GM19467 (cell line): Measurements from ENCODE around the gene VKORC1L1.
"Not testable (repeated sequence)": the region's sequence is repeated elsewhere in the genome, so short reads cannot be mapped to it uniquely, and the experiment has no call there.

Experiments used
- ATAC-seq: cut with Tn5 transposase; IDR thresholded peaks from one replicate; pipeline ENCODE4 v1.9.1; 2021; ENCODE audit warnings: mild to moderate bottlenecking, moderate library complexity; ENCODE audit not compliant: unreplicated experiment

VKORC1L1 gene

DNA sequence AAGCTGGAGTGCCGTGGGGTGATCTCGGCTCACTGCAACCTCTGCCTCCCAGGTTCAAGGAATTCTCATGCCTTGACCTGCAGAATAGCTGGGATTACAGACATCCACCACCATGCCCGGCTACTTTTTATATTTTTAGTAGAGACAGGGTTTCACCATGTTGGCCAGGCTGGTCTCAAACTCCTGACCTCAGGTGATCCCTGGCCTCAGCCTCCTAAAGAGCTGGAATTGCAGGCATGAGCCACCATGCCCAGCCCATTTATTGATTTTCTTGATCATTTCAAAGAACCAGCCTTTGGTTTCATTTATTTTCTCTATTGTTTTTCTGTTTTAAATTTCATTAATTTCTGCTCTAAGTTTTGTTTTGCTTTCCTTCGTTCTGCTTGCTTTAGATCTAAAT lies 58.8 kb downstream of the VKORC1L1 start:
- ATAC-seq = no peak

DNA sequence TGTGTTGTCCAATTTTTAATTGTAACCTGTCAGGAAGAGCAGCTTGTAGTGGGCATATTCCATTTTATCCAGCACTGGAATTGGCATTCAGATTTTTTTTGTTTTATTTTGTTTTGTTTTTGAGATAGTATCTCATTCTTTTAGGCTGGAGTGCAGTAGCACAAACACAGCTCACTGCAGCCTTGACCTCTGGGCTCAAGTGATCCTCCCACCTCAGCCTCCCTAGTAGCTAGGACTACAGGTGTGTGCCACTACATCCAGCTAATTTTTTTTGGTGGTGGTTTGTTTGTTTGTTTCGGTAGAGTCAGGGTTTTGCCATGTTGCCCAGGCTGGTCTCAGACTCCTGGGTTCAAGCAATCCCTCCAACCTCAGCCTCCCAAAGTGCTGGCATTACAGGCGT lies 64.4 kb downstream of the VKORC1L1 start:
- ATAC-seq = no peak

DNA sequence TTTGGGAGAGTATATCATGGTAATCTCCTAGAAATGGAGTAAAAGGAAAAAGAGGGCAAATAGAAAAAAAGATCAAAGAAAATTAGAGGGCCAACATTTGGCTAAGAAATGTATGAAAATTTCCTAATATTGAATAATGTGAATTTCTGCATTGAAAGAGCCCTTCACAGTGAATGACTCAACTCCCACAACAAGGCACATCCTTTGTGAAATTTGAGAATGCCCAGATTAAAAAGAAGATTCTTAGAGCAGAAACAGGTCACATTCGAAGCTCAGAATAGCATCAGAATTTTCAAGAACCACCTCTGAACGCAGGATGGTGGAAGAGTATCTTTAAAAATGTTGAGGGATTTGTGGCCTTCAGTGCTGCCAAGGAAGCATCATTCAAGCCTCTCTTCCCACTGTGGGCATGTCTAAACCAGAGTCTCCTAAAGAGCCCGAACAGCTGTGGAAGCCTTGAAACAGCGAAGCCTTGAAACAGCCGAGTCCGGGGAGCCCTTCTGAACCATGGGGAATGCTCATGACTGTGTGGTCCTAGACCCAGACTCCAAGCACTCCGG lies 65.5 kb downstream of the VKORC1L1 start:
- no peak for ATAC-seq

DNA sequence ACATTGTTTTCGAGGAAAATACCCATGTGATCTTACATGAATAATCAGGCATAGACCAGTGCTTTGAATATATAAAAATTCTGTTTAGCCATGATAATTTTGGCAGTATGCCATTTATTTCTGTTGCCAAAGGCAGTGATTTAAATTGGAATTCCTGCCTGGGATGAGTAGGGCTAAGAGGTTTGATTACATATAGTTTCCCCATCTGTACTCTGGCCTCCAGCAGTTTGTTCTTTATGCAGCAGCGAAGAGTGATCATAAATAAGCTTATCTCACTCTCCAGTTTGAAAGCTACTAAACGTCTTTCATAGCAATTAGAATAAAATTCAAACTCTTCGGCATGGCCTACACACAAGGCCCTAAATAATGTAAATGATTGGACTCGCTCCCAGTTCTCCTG lies 72.9 kb downstream of the VKORC1L1 start:
- not testable (repeated sequence) for ATAC-seq

DNA sequence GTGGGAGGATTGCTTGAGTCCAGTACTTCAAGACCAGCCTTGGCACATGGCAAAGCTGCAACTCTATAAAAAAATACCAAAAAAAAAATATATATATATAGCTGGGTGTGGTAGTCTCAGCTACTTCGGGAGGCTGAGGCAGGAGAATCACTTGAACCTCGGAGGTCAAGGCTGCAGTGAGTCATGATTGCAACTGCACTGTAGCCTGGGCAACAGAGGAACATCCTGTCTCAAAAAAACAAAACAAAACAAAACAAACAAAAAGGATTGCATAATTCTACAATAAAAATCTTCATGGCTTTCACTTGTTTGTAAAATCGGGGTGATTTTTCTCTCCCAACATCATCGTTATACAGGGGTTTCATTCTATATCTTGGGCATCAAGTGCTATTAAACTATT lies 74.0 kb downstream of the VKORC1L1 start:
- no peak for ATAC-seq

DNA sequence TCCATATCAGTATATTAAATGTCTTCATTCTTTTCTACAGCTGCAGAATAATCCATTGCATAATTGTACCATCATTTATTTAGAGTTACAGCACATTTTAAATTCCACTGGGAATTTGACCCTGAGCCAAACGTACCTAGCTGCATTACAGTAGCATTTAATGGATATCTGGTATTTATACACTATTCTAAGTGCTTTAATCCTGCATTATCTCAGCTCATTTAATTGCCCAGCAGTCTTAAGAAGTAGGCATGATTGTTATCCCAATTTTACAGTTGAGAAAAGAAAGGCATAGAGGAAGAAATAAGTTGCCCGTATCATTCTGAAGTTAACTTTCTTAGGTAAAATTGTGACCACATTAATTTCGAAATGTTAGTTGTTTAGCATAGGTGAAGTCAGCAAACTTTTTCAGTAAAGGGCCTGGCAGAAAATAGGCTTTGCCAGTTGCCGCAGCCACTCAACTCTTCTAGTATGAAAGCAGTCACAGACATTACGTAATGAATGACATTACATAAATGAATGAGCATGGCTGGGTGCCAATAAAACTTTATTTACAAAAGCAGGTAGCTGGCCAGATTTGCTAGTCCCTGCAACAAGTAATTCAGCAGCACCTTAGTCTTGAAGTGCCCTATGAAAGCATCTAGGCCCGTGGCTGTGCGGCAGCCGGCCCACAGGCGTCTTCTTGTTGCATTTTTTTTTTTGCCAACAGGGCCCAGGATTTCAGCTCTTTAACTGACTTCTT lies 79.1 kb downstream of the VKORC1L1 start:
- no peak for ATAC-seq

DNA sequence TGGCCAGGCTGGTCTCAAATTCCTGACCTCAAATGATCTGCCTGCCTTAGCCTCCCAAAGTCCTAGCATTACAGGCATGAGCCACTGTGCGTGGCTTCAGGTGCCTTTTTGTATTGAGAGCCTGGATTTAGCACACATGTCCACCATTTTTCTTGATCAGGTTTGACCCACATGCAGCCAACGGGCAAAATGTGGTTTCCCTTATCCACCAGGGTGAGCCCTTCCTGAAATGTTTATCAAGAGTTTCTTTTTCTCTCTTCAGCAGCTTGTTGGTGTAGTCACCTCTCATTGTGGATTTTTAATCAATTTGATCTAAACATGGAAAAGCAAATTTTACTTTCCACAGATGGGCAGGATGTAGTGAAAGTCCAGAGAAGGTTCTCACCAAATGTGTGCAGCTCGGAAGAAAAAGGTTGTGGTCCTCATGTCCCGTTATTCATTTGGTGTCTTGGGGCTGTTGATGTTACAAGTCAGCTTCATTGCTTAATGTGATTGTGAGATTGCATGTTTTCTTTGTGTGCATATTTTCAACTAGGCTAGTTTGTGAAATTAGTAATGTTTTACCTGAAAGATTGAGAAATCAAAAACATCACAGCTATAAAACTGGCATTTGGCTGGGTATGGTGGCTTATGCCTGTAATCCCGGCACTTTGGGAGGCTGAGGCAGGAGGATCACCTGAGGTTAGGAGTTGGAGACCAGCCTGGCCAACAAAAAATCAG lies 80.3 kb downstream of the VKORC1L1 start:
- no peak for ATAC-seq

DNA sequence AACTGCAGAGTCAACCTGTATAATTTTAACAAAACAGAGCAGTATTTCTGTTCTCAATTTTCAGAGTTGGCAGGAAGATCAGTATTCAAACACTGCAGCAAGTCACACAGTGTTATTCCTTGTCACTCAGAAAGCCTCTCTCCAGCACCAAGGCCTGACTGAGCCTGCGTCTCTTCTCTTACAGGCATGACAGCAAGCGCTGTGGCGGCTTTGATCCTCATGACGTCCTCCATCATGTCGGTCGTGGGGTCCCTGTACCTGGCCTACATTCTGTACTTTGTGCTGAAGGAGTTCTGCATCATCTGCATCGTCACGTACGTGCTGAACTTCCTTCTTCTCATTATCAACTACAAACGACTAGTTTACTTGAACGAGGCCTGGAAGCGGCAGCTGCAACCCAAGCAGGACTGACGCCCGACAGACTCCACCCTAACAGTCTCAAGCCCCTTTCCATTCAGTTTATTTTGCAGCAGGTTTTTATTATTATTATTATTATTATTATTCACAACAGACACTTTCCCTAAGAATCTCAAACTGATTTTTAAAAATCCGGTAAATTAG lies 81.1 kb downstream of the VKORC1L1 start:
- no peak for ATAC-seq

DNA sequence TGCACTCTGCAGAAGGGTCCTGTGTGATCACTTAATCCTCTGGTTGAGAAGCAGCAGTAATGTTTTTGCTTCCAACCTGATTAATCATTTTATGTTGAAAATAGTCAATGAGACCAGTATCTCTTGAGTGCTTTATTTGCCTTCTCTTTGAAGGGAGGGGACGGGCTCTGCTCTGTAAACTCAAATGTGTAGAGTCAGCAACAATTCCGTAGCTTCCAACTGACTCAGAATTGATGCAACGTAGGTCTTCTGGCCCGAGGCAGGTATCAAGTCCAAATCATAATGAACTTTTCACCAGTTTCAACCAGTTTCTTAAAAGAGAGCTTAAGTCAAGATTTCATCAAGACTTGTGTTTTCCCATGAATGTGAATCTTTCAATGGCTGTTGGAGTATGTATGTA lies 82.8 kb downstream of the VKORC1L1 start:
- ATAC-seq = no peak

DNA sequence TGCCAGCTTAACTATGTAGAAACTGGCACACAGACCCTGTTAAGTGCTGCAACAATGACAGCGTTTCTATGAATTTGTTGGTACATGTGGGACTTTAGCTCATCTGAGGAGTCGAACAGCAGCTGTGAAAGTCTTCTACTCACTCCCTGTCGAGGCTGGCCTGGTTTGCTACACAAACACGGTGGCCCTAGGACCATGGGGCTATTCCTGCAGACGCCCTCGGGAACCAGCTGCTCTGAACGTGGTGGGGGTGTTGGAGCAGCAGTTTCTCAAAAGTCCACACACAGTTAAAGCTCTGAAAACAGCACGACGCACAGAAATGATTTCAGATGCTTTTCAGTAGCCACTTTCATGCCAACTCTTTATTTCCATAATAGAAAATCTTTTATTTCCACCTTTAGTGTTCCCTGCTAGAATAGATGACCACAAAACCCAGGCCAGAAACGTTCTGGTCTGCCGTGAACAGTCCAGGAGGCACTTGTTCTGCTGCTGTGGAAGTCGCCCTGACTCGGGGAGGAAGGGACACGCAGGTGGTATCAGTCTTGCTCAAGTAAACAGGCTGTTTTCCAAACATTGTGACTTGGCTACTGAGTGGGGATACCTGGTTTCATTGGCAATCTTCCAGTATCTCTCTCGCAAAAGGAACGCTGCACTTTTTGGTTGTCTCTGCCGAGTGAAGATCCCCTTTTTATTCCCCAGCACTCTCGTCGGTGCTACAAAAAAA lies 87.6 kb downstream of the VKORC1L1 start:
- no peak for ATAC-seq

DNA sequence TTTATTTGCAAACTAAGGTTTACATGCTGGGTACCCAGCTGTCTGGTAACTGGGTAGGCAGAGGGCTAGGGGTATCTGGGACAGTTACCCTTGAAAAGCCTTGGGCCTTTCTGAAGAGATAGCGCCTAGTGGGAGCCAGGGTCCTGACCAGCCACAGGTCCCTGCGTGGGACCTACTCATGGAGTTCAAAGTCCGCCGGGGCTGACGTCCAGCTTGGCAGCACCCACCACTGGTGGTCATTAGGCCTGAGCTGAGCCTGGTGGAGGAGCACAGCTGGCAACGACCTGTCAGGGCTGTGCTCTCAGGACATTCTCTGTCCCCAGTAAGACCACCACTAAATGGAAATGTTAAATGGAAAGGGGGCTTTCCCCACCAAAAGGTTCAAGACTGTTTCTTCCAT lies 89.2 kb downstream of the VKORC1L1 start:
- no peak for ATAC-seq

DNA sequence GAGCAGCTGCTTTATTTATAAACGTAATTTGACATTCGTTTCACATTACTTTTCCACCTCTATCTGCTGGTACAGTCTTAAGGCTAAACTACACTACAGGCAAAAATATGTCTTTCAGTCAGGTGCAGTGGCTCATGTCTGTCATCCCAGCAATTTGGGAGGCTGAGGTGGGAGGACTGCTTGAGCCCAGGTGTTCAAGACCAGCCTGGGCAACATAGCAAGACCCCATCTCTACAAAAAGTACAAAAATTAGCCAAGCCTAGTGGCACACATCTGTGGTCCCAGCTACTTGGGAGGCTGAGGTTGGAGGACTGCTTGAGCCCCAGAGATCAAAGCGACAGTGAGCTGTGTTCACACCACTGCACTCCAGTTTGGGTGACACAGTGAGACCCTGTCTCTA lies 91.8 kb downstream of the VKORC1L1 start:
- ATAC-seq = not testable (repeated sequence)

DNA sequence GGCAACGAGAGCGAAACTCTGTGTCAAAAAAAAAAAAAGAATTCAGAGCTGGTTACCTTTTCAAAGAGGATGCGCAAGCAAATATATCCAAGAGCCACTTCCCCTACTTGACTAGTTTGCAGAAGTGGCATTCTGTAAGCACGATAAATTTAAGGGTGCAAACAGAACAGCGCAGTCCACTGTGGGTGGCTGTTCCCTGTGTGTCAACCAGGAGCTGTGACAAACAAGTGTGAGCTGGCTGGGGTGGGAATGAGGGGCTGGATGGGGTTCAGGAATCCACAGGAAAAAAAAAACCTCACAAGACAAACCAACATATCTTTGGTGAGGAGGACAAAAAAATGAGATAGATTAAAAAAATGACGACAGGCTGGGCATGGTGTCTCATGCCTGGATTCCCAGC lies 93.3 kb downstream of the VKORC1L1 start:
- no peak for ATAC-seq

DNA sequence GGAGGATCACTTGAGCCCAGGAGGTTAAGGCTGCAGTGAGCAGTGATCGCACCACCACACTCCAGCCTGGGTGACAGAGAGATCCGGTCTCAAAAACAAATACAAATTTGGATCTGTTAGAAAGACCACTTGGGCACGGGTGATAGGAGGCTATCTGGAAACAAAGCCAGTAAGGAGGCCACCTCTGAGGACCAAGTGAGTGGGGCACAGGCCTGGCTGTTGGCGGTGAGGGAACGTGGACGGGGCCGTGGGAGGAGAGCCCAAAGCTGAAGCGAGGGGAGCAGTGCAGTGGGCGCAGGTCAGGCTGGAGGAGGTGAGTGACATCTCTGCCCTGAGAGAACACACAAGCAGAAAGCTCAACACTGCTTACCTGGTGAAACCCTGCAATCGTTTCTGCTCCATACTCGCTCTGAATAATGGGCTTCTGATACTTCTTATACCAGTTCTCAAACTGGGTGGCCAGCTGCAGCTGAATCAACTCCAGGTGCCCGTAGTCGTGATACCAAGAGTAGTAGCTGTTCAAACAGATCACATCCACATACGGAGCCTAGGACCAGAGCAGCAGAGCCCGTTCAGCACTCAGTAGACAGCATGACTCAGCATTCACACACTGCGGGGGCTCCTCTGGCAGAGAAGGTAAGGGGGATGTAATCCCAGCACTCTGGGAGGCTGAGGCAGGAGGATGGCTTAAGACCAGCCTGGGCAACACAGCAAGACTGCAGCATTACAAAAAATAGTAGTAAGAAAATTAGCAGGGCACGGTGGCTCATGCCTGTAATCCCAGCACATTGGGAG lies 94.7 kb downstream of the VKORC1L1 start:
- ATAC-seq = no peak

DNA sequence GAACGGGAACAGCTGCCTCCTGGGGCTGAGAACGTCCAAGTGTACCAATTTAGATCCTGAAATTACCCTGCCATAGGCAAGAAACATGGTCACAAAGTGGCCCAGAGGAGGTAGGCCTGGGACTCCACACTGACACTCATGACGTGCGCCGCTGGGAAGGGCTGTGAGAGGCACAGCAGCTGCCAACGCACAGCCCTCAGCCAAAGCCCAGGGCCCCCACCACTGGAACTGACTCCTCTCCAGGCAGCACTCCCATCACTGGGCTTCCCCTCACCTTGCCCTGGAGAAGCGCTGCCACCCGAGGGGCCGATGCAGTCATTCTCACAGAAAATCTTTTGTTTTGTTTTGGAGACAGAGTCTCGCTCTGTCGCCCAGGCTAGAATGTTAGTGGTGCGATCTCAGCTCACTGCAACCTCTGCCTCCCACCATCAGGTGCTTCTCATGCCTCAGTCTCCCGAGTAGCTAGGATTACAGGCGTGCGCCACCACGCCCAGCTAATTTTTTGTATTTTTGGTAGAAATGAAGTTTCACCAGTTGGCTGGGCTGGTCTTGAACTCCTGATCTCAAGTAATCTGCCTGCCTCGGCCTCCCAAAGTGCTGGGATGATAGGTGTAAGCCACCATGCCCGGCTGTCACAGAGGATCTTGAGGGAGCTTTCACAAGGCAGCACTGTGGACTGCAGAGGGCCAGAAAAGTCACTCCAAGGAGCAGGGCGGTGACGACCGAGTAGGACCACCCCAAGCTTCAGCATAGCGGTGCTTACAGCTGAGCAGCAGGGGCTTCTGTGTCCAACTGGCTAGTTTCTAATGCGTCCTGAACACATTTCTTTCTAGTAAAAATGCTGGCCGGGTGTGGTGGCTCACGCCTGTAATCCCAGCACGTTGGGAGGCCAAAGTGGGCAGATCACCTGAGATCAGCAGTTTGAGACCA lies 95.6 kb downstream of the VKORC1L1 start:
- ATAC-seq = no peak

DNA sequence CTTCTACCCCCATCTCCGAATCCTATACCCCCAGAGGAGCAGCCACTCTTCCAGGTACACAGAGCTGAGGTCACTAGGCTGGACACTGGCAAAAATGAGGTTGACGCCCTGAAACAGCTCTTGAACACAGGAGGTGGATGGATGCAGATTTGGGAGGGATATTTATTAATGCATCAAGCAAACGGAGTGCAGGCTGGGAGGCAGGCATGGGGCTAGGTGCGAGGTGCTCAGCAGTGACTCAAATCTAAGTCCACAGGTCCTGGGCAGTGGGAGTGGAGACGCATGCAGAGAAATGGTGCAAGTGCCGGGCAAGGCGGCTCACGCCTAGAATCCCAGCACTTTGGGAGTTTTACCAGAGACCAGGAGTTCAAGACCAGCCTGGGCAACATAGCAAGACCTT lies 98.1 kb downstream of the VKORC1L1 start:
- ATAC-seq = no peak

DNA sequence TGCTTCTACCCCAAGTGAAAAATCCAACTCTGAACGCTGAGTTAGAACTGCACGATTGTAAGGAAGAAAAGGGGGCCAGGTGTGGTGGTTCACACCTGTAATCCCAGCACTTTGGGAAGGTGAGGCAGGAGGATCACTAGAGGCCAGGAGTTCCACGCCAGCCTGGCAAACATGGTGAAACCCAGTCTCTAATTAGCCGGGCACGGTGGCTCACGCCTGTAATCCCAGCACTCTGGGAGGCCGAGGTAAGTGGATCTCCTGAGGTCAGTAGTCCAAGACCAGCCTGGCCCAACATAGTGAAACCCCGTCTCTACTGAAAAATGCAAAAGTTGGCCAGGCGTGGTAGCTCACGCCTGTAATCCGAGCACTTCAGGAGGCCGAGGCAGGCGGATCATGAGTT lies 100.1 kb downstream of the VKORC1L1 start:
- ATAC-seq = no peak

DNA sequence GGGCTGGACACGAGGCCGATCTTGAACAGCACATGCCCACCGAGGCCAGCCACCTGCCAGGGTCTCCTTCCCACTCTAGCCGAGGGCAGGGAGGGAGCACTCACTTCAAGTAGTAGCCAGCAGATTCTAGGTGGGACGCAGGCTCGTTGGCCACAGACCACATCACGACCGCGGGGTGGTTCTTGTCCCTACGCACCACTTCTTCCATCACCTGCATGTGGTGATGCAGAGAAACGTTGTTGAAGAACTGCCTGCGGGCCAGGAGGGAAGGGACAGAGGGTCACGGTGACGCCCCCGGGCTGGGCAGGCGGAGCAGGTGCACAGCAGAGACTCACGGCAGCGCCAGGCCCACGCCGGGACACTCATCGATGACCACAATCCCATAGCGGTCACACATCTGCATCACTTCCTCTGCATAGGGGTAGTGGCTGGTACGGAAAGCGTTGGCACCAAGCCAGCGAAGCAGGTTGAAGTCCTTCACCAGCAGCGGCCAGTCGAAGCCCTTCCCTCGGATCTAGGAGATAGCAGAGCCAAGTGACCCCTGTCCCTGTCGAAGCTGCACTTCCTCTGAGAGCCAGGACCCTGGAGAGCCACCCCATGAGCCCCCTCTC lies 101.4 kb downstream of the VKORC1L1 start:
- ATAC-seq = no peak

DNA sequence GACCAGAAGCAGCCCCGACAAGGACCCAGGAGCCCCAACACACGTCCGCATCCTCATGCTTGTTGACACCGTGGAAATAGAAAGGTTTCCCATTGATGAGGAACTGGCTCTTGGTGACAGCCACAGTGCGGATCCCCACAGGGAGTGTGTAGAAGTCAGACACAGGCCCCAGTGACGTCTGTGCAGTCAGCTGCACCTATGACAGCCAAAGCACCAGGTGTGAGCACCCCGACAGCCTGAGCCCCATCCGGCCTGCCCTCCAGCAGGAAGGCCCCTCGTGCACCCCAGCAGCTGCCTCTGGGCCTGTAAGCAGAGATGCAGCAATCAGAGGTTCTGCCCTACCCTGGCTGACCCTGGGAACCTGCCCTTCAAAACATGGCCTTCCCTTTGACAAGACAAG lies 102.0 kb downstream of the VKORC1L1 start:
- ATAC-seq = no peak
